ENCODE measurements around the gene C1QTNF5. TPM values are rescaled to one million over a fixed set of nuclear protein-coding genes. Genes with fewer than 3 reads are reported as not detected.

C1QTNF5 gene
- total RNA-seq, 1 experiment from 2014 or later = not detected

DNA sequence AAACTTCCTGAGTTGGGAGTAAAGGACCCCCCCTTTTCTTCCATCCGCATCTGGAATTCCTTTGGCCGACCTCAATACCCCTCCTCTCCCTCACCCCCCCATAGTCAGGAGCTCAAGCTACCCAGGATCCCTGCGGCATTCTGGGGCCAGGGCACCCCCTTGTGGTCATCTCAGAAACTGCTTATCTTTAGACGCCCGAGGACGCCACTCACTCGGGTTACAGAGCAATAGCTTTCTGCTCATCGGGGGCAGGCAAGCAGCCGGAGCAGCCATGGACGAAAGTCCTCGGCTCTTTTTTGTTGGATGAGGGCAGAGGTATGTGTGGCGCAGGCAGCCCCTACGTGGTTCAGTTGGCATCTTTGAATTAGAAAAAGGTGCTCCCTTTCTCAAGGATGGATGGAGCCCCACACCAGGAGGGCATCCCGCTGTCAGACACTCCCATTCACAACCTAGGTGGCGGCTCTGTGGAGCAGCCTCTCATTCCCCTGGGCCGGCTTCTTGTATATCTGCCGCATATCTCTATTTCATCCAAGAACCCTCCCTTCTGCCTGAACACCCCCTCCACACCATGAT, 2.3 kb downstream of the C1QTNF5 start:
- no peak for DNase-seq (ENCODE audit: low spot score)

DNA sequence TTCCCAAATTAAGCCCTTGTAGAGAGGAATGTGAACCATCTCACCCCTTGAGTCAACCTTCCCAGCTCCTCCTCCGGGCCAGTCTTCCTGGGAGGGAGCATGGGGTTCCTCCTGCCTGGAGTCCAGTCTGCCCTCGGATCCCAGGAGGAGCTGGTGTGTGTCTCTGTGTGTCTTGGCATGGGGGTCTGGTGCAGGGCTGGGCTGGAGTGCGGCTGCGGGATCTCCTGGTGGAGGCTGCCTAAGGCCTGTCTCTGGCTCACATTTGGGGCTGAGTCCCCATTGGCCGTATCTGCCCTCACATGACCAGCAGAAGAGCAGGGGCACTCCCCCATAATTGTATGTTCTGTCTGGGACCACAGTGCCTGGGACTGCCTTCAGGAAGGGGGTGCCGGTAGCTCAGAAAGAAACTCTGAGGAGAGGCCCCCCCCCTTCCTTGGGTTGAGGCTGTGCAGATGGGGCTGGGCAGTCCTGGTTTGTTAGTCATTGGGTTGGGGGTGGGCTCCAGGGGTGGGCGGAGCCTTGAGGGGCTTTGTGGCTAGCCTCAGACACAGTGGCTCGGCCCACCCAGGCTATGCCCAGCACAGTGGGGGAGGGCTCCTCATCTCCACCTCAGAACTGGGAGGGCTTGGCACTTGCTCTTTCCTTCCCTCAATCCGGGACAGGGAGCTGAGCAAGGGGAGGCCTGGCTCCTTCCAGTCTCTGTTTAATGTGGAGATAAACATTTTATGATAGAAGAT, 2.9 kb downstream of the C1QTNF5 start:
- DNase-seq (ENCODE audit: low spot score) = peak; percentile 86

DNA sequence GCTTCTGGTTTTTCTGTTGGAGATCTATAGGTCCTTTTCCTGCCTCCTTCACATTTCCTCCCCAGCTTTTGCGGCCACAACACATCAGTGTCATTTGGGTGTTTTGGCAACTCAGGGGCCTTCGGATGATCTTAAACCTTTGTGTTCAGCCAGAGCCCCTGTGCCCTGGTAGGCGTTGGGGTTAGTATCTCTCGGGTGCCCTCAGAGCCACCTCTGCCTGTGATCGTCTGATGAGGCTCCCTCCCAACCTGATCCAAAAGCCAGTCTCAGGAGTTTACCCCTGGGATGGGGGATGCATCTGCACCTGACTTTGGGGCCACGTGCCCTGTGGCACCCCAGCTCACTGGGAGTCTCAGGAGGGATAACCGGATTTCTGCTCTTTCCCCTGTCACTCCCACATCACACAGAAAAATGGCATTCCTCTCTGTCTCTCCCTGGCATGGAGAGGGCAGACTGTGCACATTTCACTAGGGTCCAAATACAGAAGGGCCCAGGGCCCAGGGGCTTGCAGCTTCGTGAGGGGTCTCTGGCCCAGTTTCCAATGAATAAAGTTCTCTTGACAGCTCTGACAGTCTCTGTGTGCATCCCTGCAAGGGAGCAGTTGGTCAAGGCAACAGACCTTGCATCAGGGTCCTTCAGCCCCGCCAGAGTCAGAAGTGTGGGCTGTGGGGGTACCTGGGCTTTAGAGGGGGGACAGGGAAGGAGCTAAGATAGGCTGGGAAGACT, 3.8 kb downstream of the C1QTNF5 start:
- DNase-seq (ENCODE audit: low spot score) = no peak

DNA sequence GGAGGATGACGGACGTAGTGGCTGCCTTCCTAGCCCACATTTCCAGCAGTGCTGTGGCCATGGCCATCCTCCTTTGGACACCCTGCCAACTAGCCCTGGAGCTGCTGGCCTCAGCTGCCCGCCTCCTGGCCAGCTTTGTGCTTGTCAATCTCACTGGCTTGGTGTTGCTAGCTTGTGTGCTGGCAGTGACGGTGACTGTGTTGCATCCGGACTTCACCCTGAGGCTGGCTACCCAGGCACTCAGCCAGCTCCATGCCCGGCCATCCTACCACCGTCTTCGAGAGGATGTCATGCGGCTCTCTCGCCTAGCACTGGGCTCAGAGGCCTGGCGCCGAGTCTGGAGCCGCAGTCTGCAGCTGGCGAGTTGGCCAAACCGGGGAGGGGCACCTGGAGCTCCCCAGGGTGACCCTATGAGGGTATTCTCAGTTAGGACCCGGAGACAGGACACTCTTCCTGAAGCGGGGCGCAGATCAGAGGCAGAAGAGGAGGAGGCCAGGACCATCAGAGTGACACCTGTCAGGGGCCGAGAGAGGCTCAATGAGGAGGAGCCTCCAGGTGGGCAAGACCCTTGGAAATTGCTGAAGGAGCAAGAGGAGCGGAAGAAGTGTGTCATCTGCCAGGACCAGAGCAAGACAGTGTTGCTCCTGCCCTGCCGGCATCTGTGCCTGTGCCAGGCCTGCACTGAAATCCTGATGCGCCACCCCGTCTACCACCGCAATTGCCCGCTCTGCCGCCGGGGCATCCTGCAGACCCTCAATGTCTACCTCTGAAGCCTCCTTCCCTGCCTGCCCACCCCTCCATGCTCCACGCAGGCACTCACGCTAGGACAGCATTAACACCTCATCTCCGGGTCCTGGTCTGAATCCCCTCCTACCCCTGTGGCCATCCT, 4.8 kb downstream of the C1QTNF5 start:
- no peak for DNase-seq (ENCODE audit: low spot score)

DNA sequence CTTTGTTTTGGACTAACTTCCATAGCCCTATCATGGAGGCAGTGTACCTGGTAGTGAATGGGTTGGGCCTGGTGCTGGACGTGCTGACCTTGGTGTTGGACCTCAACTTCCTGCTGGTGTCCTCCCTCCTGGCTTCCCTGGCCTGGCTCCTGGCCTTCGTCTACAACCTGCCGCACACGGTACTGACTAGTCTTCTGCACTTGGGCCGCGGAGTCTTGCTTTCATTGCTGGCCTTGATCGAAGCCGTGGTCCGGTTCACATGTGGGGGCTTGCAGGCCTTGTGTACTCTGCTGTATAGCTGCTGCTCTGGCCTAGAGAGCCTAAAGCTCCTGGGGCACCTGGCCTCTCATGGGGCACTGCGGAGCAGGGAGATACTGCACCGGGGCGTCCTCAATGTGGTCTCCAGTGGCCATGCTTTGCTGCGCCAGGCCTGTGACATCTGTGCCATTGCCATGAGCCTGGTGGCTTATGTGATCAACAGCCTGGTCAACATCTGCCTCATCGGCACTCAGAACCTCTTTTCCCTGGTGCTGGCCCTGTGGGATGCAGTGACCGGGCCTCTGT, 5.5 kb downstream of the C1QTNF5 start:
- no peak for DNase-seq (ENCODE audit: low spot score)

DNA sequence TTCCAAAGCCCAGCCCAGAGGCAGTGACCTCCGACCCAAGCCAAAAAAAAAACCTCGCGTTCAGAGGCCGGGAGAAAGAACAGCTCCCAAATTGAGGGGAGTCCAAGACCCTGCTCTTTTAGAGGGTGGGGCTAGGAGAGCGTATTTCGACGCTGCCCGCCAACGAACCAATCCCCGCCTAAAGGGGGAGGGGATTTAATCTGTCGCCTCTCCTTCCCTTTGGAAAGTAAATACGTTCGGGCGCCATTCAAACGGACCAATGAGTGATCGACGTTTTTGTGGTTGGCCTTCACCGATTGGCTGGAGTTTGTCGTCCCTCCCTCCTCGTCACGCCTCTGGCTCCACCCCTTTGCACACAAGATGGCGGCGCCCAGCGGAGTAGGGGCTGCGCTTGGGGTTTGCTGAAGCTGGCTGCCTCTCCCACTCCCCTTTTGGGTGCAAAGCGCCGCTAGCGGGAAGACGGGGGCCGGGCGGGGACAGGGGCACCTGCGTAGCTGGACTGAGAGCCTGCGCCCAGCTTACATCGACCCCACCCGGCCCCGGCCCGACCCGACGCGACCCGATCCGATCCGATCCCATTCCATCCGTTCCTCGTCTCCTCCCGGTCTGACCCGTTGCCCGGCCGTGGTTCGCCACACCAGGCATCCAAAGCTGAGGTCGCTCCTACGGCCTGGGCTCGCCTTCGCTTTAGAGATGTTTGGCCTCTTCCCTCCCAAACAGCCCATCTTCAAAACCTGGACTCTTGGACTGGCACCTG, 6.3 kb downstream of the C1QTNF5 start, which contains the start of gene RNF26:
RNF26 (plus strand) TSS at position 354 of the 757 bp plus-strand sequence. CDS start 596 bp downstream, outside the sequence.
- DNase-seq (ENCODE audit: low spot score) = peak; percentile 97

DNA sequence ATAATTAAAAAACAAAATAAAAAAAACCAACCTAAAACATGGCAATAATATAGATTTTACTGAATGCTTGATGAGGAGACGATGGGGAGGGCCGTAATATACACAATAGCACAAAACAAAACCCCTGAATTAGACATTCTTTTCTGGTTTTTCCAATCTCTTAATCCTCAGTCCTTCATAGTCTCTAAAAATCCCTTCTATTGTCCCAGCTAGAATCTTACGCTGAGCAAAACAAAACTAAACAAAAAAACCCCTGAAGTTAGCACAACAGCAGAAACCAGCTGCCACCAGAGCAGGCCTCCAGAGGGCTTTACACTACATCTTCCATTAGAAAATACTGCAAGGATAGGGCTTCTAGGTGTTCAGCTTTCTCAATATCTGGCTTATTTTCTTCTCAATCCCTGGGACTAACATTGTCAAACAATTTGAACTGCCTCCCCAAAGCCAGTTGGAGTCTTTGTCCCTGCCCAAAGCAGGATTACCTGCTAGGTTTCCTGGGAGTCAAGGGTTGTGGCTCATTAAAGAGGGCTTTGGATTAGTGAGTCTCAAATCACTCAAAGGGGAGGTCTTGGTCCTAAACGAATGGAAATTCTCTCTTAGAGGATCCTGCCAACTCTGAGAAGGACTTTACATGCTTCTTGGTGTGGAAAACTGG, 8.4 kb downstream of the C1QTNF5 start:
- DNase-seq (ENCODE audit: low spot score) = no peak

DNA sequence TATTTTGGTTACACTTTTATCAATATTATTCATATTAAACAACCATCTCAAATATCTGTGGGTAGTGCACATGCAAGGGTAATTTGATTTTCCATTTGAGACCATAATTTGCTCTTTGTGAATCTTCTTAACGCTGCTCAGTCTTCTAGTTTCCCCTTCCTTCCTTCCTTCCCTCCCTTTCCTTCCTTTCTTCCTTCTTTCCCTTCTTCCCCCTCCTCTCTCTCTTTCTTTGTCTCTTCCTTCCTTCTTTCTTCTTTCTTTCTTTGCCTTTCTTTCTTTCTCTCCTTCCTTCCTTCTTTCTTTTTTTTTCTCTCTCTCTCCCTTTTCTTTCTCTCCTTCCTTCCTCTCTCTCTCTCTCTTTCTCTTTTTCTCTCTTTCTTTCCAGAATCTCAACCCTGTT, 10.4 kb downstream of the C1QTNF5 start:
- no peak for DNase-seq (ENCODE audit: low spot score)

DNA sequence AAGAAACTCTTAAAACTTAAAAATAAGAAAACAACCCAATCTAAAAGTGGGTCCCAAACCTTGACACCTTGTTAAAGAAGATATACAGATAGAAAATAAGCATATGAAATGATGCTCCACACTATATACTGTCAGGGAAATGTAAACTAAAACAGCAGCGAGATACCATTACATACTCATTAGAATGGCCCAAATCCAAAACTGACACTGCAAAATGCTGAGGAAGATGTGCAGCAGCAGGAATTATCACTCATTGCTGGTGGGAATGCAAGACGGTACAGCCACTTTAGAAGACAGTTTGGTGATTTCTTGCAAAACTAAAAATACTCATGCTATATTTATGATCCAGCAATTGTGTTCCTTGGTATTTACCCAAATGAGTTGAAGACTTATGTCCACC, 11.4 kb downstream of the C1QTNF5 start:
- DNase-seq (ENCODE audit: low spot score) = no peak

DNA sequence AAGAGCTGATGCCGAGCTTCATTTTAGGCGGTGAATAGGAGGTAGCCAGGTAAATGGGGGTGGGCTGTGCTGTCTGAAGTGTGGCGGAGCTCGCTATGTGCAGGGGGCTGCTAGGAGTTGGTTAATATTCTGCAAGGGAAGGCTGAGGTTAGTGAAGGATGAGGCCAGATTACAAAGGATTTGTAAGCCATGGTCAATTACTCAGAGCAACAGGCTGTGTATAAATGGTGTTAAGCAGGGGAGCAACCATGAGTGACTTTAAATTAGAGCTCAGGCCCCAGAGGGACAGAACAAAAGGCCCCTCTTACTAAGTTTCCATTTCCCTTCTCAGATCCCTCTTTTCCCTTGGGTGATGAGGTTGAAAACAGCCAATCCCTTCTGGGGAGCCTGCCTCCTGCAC, 16.5 kb downstream of the C1QTNF5 start:
- no peak for DNase-seq (ENCODE audit: low spot score)

DNA sequence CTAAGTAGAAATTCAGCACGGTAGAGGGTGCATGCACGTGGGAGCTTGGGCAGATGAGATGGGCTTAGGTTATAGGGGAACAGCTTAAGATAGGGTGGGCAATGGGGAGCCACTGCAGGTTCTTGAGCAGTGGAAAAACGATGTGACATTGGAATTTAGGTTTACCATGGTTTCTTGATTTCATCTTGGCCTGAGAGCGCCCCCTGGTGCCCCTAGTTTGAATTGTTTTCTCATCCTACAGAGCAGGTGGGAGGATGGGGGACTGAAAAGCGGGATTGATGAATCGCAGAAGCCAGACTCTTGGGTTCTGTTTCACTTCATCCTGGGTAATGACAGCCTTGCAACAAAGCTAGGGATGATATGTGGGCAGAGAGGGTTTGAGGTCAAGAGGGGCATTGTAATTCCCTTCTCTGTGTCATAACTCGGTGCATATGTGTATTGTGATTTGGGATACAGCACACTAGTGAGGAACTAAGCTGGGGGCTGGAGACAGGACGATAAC, 17.1 kb downstream of the C1QTNF5 start:
- peak; percentile 52 for DNase-seq (ENCODE audit: low spot score)

DNA sequence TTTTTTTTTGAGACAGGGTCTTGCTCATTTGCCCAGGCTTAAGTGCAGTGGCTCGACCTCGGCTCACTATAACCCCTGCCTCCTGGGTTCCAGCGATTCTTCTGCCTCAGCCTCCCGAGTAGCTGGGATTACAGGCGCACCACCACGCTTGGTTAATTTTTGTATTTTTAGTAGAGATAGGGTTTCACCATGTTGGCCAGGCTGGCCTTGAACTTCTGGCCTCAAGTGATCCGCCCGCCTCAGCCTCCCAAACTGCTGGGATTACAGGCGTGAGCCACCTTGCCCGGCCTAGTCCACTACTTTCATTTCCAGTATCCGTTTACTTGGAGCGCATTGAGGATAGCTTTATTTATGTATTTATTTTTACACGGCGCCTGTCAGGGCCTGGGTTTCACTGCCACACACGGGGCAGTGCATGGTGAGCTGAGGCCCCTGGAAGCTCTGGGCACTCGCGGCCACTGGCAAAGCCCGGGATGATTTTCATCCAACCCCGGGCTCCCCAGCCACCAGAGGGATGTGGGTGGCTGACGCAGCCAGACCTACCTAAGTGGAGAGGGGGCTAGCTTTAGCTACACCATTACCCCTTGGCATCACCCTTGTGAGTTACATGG, 17.7 kb downstream of the C1QTNF5 start:
- DNase-seq (ENCODE audit: low spot score) = no peak

DNA sequence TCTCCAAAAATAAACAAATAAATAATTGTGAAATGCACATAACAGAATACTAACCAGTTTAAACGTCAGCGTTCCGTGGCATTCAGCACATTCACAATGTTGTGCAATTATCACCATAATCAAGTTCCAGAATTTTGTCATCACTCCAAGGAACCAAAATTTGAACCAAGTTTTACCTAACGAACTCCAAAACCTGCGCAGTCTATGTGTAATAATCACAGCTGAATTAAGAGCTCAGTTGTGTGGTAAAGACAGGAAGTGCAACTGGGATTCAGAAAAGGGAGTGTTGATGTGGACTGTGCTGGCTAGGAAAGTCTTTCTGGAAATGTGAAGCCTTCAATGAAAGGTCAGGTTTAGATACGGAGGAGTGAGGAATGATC, 18.3 kb downstream of the C1QTNF5 start:
- no peak for DNase-seq (ENCODE audit: low spot score)

DNA sequence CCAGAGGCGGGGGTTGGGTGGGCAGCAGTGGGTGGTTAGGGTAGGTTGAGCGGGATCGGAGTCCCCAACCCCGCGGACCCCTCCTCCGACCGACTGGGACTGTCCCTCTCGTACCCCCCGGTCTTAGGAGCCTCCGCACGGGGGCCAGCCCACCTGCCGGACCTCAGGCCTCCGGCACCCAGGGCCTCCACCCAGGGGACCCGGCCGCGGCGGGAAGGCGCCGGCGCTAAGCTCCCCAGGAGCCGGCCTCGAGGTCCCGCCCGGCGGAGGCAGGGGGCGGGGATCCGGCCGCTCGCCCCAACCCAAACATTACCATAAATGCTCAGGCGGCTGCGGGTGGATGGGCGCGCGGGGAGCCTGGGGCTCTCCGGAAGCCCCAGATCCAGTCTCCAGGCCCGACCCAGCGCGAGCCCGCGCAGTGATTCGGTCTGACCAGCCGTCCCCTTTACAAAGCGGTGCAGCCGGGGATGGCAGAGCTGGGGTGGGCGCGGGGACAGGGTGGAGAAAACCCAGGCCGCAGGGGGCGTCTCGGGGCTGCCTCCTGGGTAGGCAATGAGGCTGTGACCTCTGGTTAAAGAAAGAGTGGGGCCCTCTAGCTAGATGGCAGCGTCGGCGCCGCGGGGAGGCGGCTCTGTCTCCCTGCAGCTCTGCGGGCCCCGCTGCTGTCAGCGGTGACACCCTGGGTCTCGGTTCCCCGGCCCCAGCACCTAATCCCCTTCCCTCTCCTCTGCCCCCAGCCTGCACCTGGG, 19.7 kb downstream of the C1QTNF5 start:
- DNase-seq (ENCODE audit: low spot score) = no peak

DNA sequence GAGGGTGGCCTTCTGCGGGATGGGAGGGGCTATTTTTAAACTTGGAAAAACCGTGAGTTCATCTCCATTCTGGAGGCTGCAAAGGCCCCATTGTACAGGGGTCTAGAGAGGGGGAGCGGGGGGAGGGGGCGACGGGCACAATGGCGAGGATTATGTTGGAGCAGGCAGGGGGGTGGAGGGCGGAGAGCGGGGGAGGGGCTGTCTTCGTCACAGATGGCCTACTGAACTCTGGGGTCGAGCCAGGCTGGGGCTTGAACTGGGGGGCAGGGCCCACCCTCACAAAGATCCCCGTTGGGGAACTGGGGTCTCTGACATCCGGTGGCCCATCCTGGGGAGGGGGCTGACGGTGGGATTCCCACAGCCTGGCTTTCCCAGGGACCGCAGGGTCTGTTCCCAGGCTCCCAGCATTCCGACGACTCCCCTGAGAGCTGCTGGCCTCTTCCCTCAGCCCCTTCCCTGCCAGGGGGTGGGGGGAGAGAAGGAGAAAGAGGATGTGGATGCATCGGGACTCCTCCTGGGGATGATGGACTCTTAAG, 20.4 kb downstream of the C1QTNF5 start:
- no peak for DNase-seq (ENCODE audit: low spot score)

DNA sequence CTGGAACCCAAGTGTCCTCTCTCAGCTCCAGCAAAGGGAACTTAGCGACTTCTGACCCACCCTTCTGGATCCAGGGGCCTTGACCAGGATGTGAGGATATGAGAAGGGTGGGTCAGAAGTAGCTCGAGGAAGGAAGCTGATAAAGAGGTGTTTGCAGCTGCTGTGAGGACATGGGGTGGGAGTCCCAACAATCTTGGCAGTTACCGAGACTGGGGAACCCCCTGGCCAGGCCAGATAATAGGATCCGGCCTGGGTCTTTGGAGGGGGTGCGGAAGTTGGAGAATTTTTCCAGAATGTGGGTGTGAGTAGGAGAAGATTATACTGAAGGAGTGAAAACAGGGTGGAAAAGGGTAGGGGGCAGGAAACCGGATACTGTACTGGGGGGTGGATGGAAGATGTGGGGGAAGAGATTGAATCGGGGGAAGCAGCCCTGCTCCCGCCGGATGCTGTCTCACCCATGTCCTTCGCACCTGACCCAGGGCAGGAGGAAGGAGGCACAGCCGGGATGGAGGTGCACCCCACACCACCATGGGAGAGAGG, 20.9 kb downstream of the C1QTNF5 start:
- no peak for DNase-seq (ENCODE audit: low spot score)

DNA sequence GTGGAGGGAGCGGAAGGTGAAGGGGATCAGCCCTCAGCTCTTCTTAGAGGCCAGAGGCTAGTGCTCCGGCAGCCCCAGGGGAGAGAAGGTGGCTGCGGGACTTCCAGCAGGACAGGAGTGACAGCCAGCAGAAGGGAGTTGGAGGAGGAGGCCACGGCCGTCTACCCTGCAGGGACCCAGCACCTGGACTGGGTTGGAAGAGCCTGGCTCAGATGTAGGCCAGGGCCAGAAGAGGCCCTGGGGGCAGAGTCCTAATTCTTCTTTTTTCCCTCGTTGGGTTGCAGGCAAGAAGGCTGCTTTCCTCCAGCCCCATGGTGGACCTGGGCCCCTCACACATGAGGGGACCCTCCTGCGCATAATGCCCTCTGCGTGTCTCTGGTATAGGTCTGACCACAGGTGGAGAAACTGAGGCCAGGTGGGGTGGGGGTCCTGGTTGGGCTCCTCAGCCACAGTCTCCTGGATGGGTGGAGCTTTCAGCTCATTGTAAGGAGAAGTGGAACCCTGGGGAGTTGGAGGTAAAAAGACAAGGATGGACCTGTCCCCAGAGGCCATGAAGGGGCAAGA, 21.5 kb downstream of the C1QTNF5 start:
- no peak for DNase-seq (ENCODE audit: low spot score)

Measured in H4 (cell line).